Activated naive CD8-positive, alpha-beta T cell treated with anti-CD3 and anti-CD28 coated beads, Interleukin-2, amount 10 ng/mL, durations not matched to agents 7 days and 5 days (primary cell): ENCODE results near the gene ROPN1B. TPM values are rescaled to one million over a fixed set of nuclear protein-coding genes. Genes with fewer than 3 reads are reported as not detected.

Experiments
- total RNA-seq, 2 experiments: library from RNA; stranded (reverse); gene quantifications; one replicate each; pipeline ENCODE4 v1.2.3, GENCODE V29; 2021

The ROPN1B gene
- total RNA-seq, 2 experiments from 2014 or later: not detected

Other genes with a start within 250 kb of the ROPN1B start
- 10 to 100 TPM; 32.2 to 32.4 TPM for gene SLC41A3, start 114.9 kb downstream of the ROPN1B start, total RNA-seq
- gene ALDH1L1, start 211.4 kb downstream of the ROPN1B start, total RNA-seq: not detected